Activated CD8-positive, alpha-beta memory T cell treated with anti-CD3 and anti-CD28 coated beads, Interleukin-2, amount 10 ng/mL, durations not matched to agents 7 days and 5 days (primary cell): Measurements from ENCODE around the gene POMZP3. TPM values are rescaled to one million over a fixed set of nuclear protein-coding genes. Genes with fewer than 3 reads are reported as not detected.
A peak's percentile ranks its signal among the peaks of the same experiment; 100 is the strongest.
"Not testable (repeated sequence)": the region's sequence is repeated elsewhere in the genome, so short reads cannot be mapped to it uniquely, and the experiment has no call there.

ENCODE experiments used
- ATAC-seq: fragments of 150-1000 bp; cut with Tn5 transposase; one replicate; pipeline ENCODE4 v1.10.0; 2021; ENCODE audit warnings: moderate library complexity
- CTCF ChIA-PET: fragments of 350-600 bp; sonication (Branson Sonifier 250); formaldehyde crosslinking; loops from one replicate; lab custom pipeline; 2021; ENCODE audit warnings: antibody characterized with exemption; lab: Charles Lee
- DNase-seq: peaks from one replicate; pipeline ENCODE4 v3.0.0-alpha.2; 2020
- H3K27ac Mint-ChIP-seq: one replicate; pipeline ENCODE4 v1.8.0; 2021; ENCODE audit warnings: mild to moderate bottlenecking, mixed read lengths
- H3K27me3 Mint-ChIP-seq: one replicate; pipeline ENCODE4 v1.8.0; 2021; ENCODE audit warnings: mixed read lengths
- H3K36me3 Mint-ChIP-seq: one replicate; pipeline ENCODE4 v1.8.0; 2021; ENCODE audit warnings: mild to moderate bottlenecking, mixed read lengths
- H3K4me1 Mint-ChIP-seq: one replicate; pipeline ENCODE4 v1.8.0; 2021; ENCODE audit warnings: mixed read lengths
- H3K4me3 Mint-ChIP-seq: one replicate; pipeline ENCODE4 v1.8.0; 2021; ENCODE audit warnings: mild to moderate bottlenecking, moderate library complexity, mixed read lengths
- H3K9me3 Mint-ChIP-seq: one replicate; pipeline ENCODE4 v1.8.0; 2022; ENCODE audit warnings: low read depth, mixed read lengths
- total RNA-seq, 2 experiments: library from RNA; stranded (reverse); gene quantifications; one replicate each; pipeline ENCODE4 v1.2.3, GENCODE V29; 2021

POMZP3 gene
- total RNA-seq, 2 experiments from 2014 or later, result 11.6 to 13.5 TPM

DNA sequence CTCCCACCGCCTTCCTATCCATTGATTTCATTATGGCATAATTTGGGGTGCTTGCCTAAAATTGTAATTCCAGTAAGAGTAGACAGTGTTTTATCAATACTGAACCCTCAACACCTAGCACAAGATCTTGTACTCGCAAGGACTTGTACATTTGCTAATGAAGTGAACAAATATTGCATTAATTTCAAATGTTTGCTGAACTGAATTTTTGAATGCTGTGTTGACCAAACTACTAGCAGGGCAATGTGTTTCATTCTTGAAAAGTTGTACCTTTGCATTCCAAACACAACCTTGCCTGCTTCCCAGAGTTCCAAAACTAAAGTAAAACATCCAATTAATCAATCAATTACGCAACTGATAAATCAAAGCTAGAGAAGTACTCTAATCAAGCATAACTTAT lies 26.4 kb downstream of the POMZP3 start:
- CTCF ChIA-PET, H3K27me3 Mint-ChIP-seq, ATAC-seq, H3K36me3 Mint-ChIP-seq, H3K27ac Mint-ChIP-seq, H3K4me3 Mint-ChIP-seq, H3K9me3 Mint-ChIP-seq, DNase-seq: not testable (repeated sequence)
- H3K4me1 Mint-ChIP-seq, result peaks cover 38% of the 10 kb centered on the region

DNA sequence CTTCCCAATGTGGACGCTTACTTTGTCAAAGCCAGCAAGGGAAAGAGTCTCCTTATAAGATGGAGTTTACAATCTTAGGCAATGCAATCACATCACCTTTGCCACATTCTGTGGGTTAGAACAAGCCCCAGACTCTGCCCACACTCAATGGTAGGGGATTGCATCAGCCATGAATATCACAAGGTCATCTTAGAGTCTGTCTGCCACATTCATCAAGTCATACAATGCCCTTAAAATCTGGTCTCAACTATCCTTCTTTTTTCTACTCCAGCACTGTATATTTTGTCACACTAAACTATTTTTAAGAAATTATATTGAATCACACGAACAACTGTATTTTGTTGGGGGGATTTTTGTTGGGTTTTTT lies 27.0 kb downstream of the POMZP3 start:
- peaks cover 42% of the 10 kb centered on the region for H3K4me1 Mint-ChIP-seq
- H3K9me3 Mint-ChIP-seq, H3K4me3 Mint-ChIP-seq, H3K36me3 Mint-ChIP-seq, H3K27ac Mint-ChIP-seq, DNase-seq, H3K27me3 Mint-ChIP-seq, CTCF ChIA-PET: not testable (repeated sequence)
- peak; percentile 55 for ATAC-seq

- Mint-ChIP-seq H3K27ac (peak overlapping the region; percentile 68), H3K36me3 (peaks cover 12% of the 10 kb centered on the region), H3K4me1 (peaks cover 44% of the 10 kb centered on the region)
- not testable (repeated sequence) for H3K9me3 Mint-ChIP-seq, ATAC-seq, H3K27me3 Mint-ChIP-seq, H3K4me3 Mint-ChIP-seq, DNase-seq
- CTCF ChIA-PET, result interaction anchor here (0.6 kb wide), 1 partner anchor 92 kb away, joined by 3 read pairs; no protein-coding TSS in a partner anchor
These were observed 28.4 kb downstream of the POMZP3 start for GRCh38 chr7:76598590-76599264.

- CTCF ChIA-PET, H3K27ac Mint-ChIP-seq, DNase-seq, H3K27me3 Mint-ChIP-seq, ATAC-seq, H3K9me3 Mint-ChIP-seq, H3K4me3 Mint-ChIP-seq: not testable (repeated sequence)
- peaks cover 13% of the 10 kb centered on the region for H3K36me3 Mint-ChIP-seq
- peaks cover 44% of the 10 kb centered on the region for H3K4me1 Mint-ChIP-seq
These were observed 29.8 kb downstream of the POMZP3 start for GRCh38 chr7:76597288-76597687.

DNA sequence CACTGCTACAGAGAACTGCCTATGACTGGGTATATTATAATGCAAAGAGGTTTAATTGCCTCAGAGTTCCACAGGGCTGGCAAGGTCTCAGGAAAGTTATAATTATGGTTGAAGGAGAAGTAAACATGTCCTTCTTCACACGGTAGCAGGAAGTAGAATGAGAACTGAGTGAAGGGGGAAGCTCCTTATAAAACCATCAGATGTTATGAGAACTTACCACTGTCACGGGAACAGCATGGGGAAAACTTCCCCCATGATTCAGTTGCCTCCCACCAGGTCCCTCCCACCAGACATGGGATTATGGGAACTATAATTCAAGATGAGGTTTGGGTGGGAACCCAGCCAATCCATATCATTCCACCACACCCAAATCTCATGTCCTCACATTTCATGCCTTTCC lies 34.4 kb downstream of the POMZP3 start:
- DNase-seq, ATAC-seq, H3K9me3 Mint-ChIP-seq, CTCF ChIA-PET, H3K27ac Mint-ChIP-seq, H3K27me3 Mint-ChIP-seq, H3K4me3 Mint-ChIP-seq: not testable (repeated sequence)
- Mint-ChIP-seq H3K36me3 (peaks cover 15% of the 10 kb centered on the region), H3K4me1 (peaks cover 41% of the 10 kb centered on the region)

DNA sequence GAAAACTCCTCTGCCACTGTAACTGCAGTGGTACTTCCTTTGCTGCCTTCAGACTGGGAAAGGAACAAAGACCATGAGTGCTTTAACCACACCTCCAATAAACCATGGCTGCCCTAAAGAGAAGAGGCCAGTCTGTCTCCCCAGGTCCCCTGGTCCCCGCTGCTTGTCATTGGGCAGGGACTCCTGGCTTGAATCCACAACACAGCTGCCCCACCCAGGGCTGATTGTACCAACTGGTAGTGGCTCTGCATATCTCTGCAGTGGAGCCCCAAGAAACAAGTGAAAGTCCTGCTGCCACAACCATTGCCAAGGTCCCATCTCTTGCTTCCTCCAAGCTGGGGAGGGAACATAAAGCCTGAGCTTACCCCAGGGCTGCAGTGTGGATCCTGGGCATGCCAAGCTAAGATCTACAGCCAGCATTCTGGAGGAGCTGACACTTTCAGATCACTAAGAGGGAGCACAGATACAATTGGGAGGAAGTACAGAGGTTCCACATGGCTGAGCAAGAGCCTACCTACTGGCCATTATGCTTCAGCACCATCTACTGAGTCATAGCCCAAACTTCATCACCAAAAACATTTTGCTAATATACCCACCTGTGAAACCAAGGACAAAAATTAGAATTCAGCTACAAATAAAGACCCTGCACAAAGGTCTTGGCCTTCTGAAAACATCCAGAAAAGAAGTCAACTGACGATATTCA lies 35.3 kb downstream of the POMZP3 start:
- Mint-ChIP-seq H3K4me1 (peaks cover 38% of the 10 kb centered on the region), H3K36me3 (peaks cover 16% of the 10 kb centered on the region)
- ATAC-seq, CTCF ChIA-PET, H3K27ac Mint-ChIP-seq, H3K9me3 Mint-ChIP-seq, H3K27me3 Mint-ChIP-seq, H3K4me3 Mint-ChIP-seq, DNase-seq: not testable (repeated sequence)

DNA sequence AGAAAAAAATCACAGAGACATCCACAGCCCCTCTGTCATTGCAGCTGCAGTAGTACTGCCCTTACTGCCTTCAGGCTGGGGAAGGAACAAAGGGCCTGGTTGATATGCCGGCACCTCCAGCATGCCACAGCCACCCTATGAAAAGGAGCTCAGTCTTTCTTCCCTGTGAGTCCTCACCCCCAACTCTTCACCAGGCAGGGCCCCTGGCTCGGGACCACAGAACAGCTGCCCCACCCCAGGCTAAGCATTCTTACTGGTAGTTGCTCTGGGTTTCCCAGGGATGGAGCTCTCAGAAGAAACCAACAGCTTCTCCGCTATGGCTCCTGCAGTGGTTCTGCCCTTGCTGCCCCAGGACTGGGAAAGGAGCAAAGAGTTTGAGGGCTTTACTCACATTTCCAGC lies 36.0 kb downstream of the POMZP3 start:
- H3K27me3 Mint-ChIP-seq, H3K27ac Mint-ChIP-seq, DNase-seq, CTCF ChIA-PET, ATAC-seq, H3K4me3 Mint-ChIP-seq, H3K9me3 Mint-ChIP-seq: not testable (repeated sequence)
- peaks cover 36% of the 10 kb centered on the region for H3K4me1 Mint-ChIP-seq
- H3K36me3 Mint-ChIP-seq, result peaks cover 15% of the 10 kb centered on the region

DNA sequence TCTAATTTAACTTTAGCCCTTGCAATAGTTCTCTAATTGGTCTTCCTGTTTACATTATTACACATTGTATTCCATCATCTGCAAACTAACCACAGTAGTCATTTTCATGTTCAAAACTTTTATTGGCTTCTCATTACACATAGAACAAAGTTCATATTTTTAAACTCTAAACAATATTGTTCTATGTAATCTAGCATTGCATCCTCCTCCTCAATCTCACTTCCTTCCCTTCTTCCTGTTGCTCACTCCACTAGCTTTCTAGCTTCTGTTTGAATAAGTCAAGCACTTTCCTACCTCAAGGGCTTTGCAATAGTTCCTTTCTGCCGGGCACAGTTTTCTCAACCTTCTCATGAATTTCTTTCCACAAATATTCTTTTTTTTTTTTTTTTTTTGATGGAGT lies 38.5 kb downstream of the POMZP3 start:
- H3K36me3 Mint-ChIP-seq, H3K9me3 Mint-ChIP-seq, H3K27me3 Mint-ChIP-seq, CTCF ChIA-PET, DNase-seq, H3K4me3 Mint-ChIP-seq: not testable (repeated sequence)
- Mint-ChIP-seq H3K27ac (peak overlapping the region; percentile 11), H3K4me1 (peaks cover 33% of the 10 kb centered on the region)
- ATAC-seq, result peak; percentile 51

DNA sequence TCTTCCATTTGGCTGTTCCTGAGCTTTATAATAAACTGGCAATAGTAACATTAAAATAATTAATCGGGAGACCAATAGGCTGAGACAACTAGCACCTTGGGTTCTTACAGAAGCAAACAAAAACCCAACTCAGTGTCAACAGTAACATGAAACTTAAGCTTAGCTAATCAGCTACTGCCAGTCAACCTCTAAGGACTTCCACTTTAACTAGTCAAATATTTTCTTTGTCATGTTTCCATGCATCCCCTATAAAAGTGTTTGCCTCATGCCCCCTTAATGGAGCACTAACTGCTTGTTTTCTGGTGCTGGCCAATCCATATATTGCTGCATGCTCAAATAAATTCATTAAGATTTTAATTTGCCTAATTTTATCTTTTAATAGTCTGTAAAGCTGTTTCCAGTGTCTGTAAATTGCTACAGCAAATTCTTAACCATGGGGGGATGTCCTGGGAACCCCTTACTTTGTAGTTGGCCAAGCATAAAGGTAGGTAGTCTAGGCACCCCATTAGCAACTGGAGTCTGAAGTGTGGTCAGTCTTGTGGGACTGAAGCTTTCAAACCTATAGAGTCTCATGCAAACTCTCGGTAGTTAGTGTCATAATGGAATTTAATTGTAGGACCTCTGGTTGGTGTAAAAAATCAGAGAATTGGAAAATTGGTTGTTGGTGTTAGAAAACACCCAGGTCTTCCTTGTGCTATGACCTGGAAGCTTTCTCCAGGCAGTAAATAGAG lies 40.3 kb downstream of the POMZP3 start:
- DNase-seq, H3K27me3 Mint-ChIP-seq, H3K9me3 Mint-ChIP-seq, ATAC-seq, CTCF ChIA-PET, H3K27ac Mint-ChIP-seq, H3K4me3 Mint-ChIP-seq, H3K36me3 Mint-ChIP-seq: not testable (repeated sequence)
- H3K4me1 Mint-ChIP-seq, result peaks cover 34% of the 10 kb centered on the region

GRCh38 chr7:76583636-76584281 lies 43.3 kb downstream of the POMZP3 start:
- DNase-seq, H3K27me3 Mint-ChIP-seq, H3K36me3 Mint-ChIP-seq, H3K9me3 Mint-ChIP-seq, CTCF ChIA-PET: not testable (repeated sequence)
- ATAC-seq, result peak; percentile 69
- peak overlapping the region; percentile 73 for H3K27ac Mint-ChIP-seq
- peak overlapping the region; percentile 6 for H3K4me3 Mint-ChIP-seq
- peaks cover 33% of the 10 kb centered on the region for H3K4me1 Mint-ChIP-seq

DNA sequence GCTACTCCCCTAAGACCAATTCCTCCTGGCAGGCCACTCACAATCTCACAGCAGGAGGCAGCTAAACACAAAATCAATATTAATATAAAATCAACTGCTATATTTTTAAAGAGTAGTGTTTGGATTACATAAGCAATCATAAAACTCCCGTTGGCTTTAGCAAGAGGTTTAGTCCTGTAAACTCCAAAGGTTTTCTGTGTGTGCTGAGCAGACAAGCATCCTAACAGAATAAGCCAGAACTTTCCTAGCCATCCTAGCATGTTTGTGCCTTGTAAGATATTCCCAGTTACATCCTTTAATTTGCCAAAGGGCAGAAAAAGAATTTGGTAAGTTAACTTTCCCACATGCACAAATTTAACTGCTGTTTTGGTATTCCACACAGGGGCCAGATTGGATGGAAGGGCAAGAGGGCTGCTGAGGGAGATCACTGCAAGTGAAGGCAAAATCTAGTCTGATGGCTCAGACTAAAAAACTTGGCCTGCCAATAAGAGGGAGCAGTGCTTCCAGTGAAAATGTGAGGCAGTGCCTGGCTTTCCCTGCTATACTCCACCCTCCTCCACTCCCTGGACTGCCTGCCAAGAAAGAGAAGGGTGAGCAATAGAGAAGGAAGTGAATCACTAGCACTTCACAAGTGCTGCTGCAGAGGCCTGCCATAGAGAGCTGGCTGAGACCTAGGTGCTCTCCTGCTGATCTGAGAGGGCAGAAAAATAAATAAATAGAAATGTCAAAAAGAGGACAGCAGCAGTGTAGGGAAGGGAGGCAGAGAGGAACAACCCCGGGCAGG lies 44.0 kb downstream of the POMZP3 start:
- CTCF ChIA-PET, H3K4me3 Mint-ChIP-seq, H3K27me3 Mint-ChIP-seq, H3K36me3 Mint-ChIP-seq, H3K9me3 Mint-ChIP-seq, DNase-seq: not testable (repeated sequence)
- Mint-ChIP-seq H3K4me1 (peaks cover 29% of the 10 kb centered on the region), H3K27ac (peak overlapping the region; percentile 73)
- peak; percentile 75 for ATAC-seq

- H3K4me3 Mint-ChIP-seq, DNase-seq, H3K9me3 Mint-ChIP-seq, H3K27me3 Mint-ChIP-seq, ATAC-seq, H3K27ac Mint-ChIP-seq, H3K36me3 Mint-ChIP-seq, CTCF ChIA-PET, H3K4me1 Mint-ChIP-seq: not testable (repeated sequence)
These were observed 51.0 kb downstream of the POMZP3 start for GRCh38 chr7:76575919-76576655.
